Spleen (tissue), 11 donors: ENCODE measurements around the gene DERL2. TPM values are rescaled to one million over a fixed set of nuclear protein-coding genes. Genes with fewer than 3 reads are reported as not detected.

Experiments used
- DNase-seq: peaks from one replicate; pipeline ENCODE4 v3.0.0-alpha.2; 2020
- H3K27ac ChIP-seq, 8 donors: fragments of 200-600 bp; sonication (generic) in 7 of 8; 1 replicate in 4 of 8; 2 replicates in 4 of 8; pipeline versions ENCODE4 v1.5.0 to v1.8.0; 2016 to 2021; ENCODE audit warnings: inconsistent platforms in 4 of 8, mild to moderate bottlenecking in 4 of 8, moderate library complexity in 1 of 8
- H3K27me3 ChIP-seq, 7 donors: fragments of 200-600 bp; sonication (generic) in 6 of 7; replicated peaks in 1 of 7; 1 replicate in 4 of 7; 2 replicates in 3 of 7; pipeline versions ENCODE4 v1.5.0 to v1.8.0; 2016 to 2021; ENCODE audit warnings: inconsistent platforms in 3 of 7, mild to moderate bottlenecking in 1 of 7
- H3K36me3 ChIP-seq, 6 donors: fragments of 200-600 bp; sonication (generic) in 5 of 6; 1 replicate in 4 of 6; 2 replicates in 2 of 6; pipeline versions ENCODE4 v1.5.0 to v1.8.0; 2016 to 2021; ENCODE audit warnings: inconsistent platforms in 2 of 6
- H3K4me1 ChIP-seq, 6 donors: fragments of 200-600 bp; sonication (generic) in 5 of 6; 1 replicate in 3 of 6; 2 replicates in 3 of 6; pipeline versions ENCODE4 v1.5.0 to v1.8.0; 2016 to 2021; ENCODE audit warnings: inconsistent platforms in 3 of 6
- H3K4me3 ChIP-seq, 8 donors: fragments of 200-600 bp; sonication (generic) in 7 of 8; 1 replicate in 4 of 8; 2 replicates in 4 of 8; pipeline versions ENCODE4 v1.5.0 to v1.8.0; 2016 to 2021; ENCODE audit warnings: inconsistent platforms in 4 of 8, mild to moderate bottlenecking in 4 of 8, moderate library complexity in 2 of 8
- H3K9me3 ChIP-seq, 8 donors: fragments of 200-600 bp; sonication (generic) in 7 of 8; 1 replicate in 4 of 8; 2 replicates in 4 of 8; pipeline versions ENCODE4 v1.5.0 to v1.8.0; 2016 to 2021; ENCODE audit warnings: inconsistent platforms in 4 of 8
- POLR2A ChIP-seq, 3 donors: fragments of 450-650 bp; IDR thresholded peaks; one replicate each; pipeline ENCODE4 v1.5.1; 2017; ENCODE audit warnings: antibody characterized with exemption in 3 of 3, mild to moderate bottlenecking in 1 of 3
- POLR2AphosphoS5 ChIP-seq, 3 donors: sonication (generic); formaldehyde crosslinking; IDR thresholded peaks; one replicate each; pipeline ENCODE4 v1.5.1; 2017; ENCODE audit warnings: antibody characterized with exemption in 3 of 3
- WGBS, 5 donors: extraction: QIAGEN DNeasy Blood & Tissue Kit in 3 of 5; methylation state at CpG; one replicate each; pipeline versions ENCODE4 v1.1.5 to v1.1.7; 2013 to 2018; 5-methylcytosine and 5-hydroxymethylcytosine counted together
- intact Hi-C: fragments of 100-400 bp; cut with DNase I; formaldehyde crosslinking; loops from one replicate; pipeline ENCODE4 v1.15.0; 2023; ENCODE audit warnings: low total_unique reads
- polyA plus RNA-seq, 3 donors: library from polyadenylated mRNA; stranded (reverse); fragments of 200-250 nt; gene quantifications; one replicate each; pipeline ENCODE4 v1.2.1, GENCODE V29; 2013
- total RNA-seq, 7 donors: library from RNA; depleted of rRNA in 3 of 7; stranded (reverse); fragments of >200 nt in 3 of 7; fragmentation: NEBNext Ultra II Directional in 4 of 7; extraction: Animal tissue kit (Norgen Biotek cat#: 25700) in 4 of 7; gene quantifications; one replicate each; pipeline versions ENCODE4 v1.1.0 to v1.2.1, GENCODE V29; 2016 to 2021
- TF ChIP-seq, protein P1 (sequence below), 11 experiments: fragments of 200-600 bp in 7 of 11; fragments of 450-650 bp in 4 of 11; sonication (generic) in 4 of 11; IDR thresholded peaks in 8 of 11; conservative IDR thresholded peaks in 3 of 11; 1 replicate in 7 of 11; 2 replicates in 4 of 11; pipeline versions ENCODE4 v1.4.0 to v1.8.0; 2016 to 2021; ENCODE audit warnings: antibody characterized with exemption in 11 of 11, inconsistent platforms in 4 of 11, mild to moderate bottlenecking in 1 of 11
- donor health status: healthy with polysubstance abuse.
- donor health status: DM: no; HTN: no; CAD: no; lungs with moderate emphysema.
- donor health status: DM: no; HTN: no; CAD: no.
- donor health status: Bipolar disorder and iron deficiency.
- donor health status: healthy.
- donor health status: DM: no; HTN: no; CAD: no.
- donor health status: DM: yes; HTN: yes; CAD: no.

Gene DERL2
- total and polyA plus RNA-seq, 10 donors, result 37.1 to 67.7 (median 51.5) TPM

DNA sequence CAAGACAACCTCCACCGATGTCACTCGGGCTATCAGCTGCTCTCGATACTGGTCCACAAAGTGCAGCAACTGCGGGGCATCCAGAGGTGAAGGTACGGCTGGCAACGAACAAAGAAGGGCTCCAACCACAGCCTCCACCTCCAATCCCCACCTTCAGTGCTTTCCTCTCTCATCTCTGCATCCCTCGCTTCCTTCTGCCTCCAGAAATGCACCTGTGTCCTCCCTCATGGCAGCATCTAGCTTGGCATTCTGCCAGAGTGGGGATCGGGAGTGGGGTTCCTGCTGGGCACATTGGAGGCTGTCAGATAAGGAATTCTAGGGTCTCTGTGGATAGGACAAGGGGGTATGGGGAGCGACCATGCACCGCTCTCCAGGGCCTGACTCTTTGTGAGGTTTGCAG lies 29.0 kb upstream of the DERL2 start:
- 91 to 97% (median 94%) methylated on average over 9 to 10 of the region's 10 CpGs for WGBS, 5 donors
- no peaks in the 10 kb centered on the region for H3K27me3 ChIP-seq

DNA sequence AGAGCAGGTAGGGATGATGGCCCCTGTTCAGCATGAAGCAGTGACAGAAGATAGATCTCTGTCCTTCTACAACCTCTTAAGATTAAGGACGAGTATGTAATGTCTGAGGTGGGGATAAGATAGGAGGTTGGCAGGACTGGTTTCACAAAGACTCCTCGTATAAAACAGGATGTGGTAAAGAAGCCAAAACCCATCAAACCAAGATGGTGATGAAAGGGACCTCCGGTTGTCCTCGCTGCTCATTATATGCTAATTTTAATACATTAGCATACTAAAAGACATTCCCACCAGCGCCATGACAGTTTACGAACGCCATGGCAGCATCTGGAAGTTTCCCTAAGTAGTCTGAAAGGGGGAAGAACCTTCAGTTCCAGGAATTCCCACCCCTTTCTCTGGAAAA lies 27.6 kb upstream of the DERL2 start:
- H3K36me3 ChIP-seq, result peaks cover 0 to 86% (median 36%) of the 10 kb centered on the region in 6 donors
- H3K9me3 ChIP-seq, result no peaks in the 10 kb centered on the region
- no peak overlapping the region for H3K27ac ChIP-seq
- DNase-seq, result no peak
- peaks cover 0 to 14% (median 0%) of the 10 kb centered on the region in 6 donors for H3K4me1 ChIP-seq
- 52 to 63% (median 58%) methylated on average over 7 of the region's 7 CpGs for WGBS, 5 donors
- H3K4me3 ChIP-seq, result no peak overlapping the region
- intact Hi-C loops, result no loop called here
- no peaks in the 10 kb centered on the region for H3K27me3 ChIP-seq
- TF ChIP-seq POLR2AphosphoS5 (IDR thresholded peaks at IDR 0.05) (no peak), POLR2A (IDR thresholded peaks at IDR 0.05) (no peak)
- TF ChIP-seq, protein P1, sequence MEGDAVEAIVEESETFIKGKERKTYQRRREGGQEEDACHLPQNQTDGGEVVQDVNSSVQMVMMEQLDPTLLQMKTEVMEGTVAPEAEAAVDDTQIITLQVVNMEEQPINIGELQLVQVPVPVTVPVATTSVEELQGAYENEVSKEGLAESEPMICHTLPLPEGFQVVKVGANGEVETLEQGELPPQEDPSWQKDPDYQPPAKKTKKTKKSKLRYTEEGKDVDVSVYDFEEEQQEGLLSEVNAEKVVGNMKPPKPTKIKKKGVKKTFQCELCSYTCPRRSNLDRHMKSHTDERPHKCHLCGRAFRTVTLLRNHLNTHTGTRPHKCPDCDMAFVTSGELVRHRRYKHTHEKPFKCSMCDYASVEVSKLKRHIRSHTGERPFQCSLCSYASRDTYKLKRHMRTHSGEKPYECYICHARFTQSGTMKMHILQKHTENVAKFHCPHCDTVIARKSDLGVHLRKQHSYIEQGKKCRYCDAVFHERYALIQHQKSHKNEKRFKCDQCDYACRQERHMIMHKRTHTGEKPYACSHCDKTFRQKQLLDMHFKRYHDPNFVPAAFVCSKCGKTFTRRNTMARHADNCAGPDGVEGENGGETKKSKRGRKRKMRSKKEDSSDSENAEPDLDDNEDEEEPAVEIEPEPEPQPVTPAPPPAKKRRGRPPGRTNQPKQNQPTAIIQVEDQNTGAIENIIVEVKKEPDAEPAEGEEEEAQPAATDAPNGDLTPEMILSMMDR (IDR thresholded peaks at IDR 0.05 in 8 of 11, conservative IDR thresholded peaks at IDR 0.05 in 3 of 11), result no peak

More for the DNA sequence above, 29.0 kb upstream of the DERL2 start:
- peaks cover 0 to 72% (median 33%) of the 10 kb centered on the region in 6 donors for H3K36me3 ChIP-seq
- TF ChIP-seq, protein P1 (IDR thresholded peaks at IDR 0.05 in 8 of 11, conservative IDR thresholded peaks at IDR 0.05 in 3 of 11), result no peak
- TF ChIP-seq POLR2AphosphoS5 (IDR thresholded peaks at IDR 0.05), result peak in 1 of 3 donors; percentile 17
- H3K4me3 ChIP-seq, result no peak overlapping the region
- no peak overlapping the region for H3K27ac ChIP-seq
- H3K4me1 ChIP-seq, result peaks cover 0 to 14% (median 0%) of the 10 kb centered on the region in 6 donors
- no peak for DNase-seq
- no peaks in the 10 kb centered on the region for H3K9me3 ChIP-seq
- intact Hi-C loops, result no loop called here

GRCh38 chr17:5511401-5512225 lies 25.6 kb upstream of the DERL2 start:
- H3K27me3 ChIP-seq, result no peaks in the 10 kb centered on the region
- no peak overlapping the region for H3K4me3 ChIP-seq
- TF ChIP-seq, protein P1 (IDR thresholded peaks at IDR 0.05 in 8 of 11, conservative IDR thresholded peaks at IDR 0.05 in 3 of 11), result no peak
- TF ChIP-seq POLR2AphosphoS5 (IDR thresholded peaks at IDR 0.05), result peak in 1 of 3 donors; percentile 15
- intact Hi-C loops, result no loop called here
- peaks cover 0 to 14% (median 0%) of the 10 kb centered on the region in 6 donors for H3K4me1 ChIP-seq
- no peak overlapping the region for H3K27ac ChIP-seq
- peaks cover 0 to 76% (median 27%) of the 10 kb centered on the region in 6 donors for H3K36me3 ChIP-seq
- WGBS, 5 donors, result 72 to 83% (median 78%) methylated on average over 17 of the region's 17 CpGs
- H3K9me3 ChIP-seq, result no peaks in the 10 kb centered on the region
- no peak for DNase-seq

DNA sequence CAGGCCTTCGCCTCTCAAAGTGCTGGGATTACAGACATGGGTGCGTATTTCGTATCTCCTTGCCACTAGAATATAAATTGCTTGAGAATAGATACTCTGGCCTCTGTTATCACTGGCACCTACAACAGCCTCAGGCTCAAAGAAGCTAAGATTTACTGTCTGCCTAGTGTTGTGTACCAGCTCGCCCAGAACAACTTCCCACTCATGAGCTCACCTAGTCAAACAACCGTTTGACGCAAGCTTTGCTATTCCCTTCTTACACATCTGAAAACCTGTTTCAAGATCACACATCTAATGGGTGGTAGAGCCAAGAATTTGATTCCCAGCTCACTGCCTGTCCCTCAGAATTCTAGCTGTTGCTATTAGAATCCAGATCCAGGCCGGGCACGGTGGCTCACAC lies 24.8 kb upstream of the DERL2 start:
- intact Hi-C loops, result no loop called here
- Histone ChIP-seq H3K36me3 (peaks cover 0 to 71% (median 20%) of the 10 kb centered on the region in 6 donors), H3K9me3 (no peaks in the 10 kb centered on the region), H3K27ac (no peak overlapping the region), H3K4me1 (peaks cover 0 to 14% (median 0%) of the 10 kb centered on the region in 6 donors), H3K4me3 (no peak overlapping the region), H3K27me3 (no peaks in the 10 kb centered on the region)
- WGBS, 5 donors, result 77 to 93% (median 92%) methylated on average over 8 of the region's 8 CpGs
- DNase-seq, result no peak
- TF ChIP-seq, protein P1 (IDR thresholded peaks at IDR 0.05 in 8 of 11, conservative IDR thresholded peaks at IDR 0.05 in 3 of 11), result no peak
- TF ChIP-seq POLR2AphosphoS5 (IDR thresholded peaks at IDR 0.05), result no peak
- no peak for TF ChIP-seq POLR2A (IDR thresholded peaks at IDR 0.05)
